Ectodermal cell (in vitro differentiated cells): ENCODE data around the gene THOC2.
"Not testable (repeated sequence)": the region's sequence is repeated elsewhere in the genome, so short reads cannot be mapped to it uniquely, and the experiment has no call there.

Source experiments
- H3K27ac ChIP-seq: 2 replicates; pipeline ENCODE4 v1.7.0; 2013; ENCODE audit warnings: mild to moderate bottlenecking, low read depth, low read length; ENCODE audit not compliant: insufficient read depth, poor library complexity, severe bottlenecking
- H3K27me3 ChIP-seq: 2 replicates; pipeline ENCODE4 v1.7.0; 2013; ENCODE audit warnings: mild to moderate bottlenecking, low read length; ENCODE audit not compliant: insufficient read depth, control insufficient read depth, poor library complexity, severe bottlenecking
- H3K36me3 ChIP-seq: one replicate; pipeline ENCODE4 v1.7.0; 2013; ENCODE audit warnings: low read length; ENCODE audit not compliant: control insufficient read depth, insufficient read depth
- H3K4me1 ChIP-seq: one replicate; pipeline ENCODE4 v1.7.0; 2013; ENCODE audit warnings: low read length; ENCODE audit not compliant: control insufficient read depth, insufficient read depth
- H3K4me3 ChIP-seq: 2 replicates; pipeline ENCODE4 v1.7.0; 2013; ENCODE audit warnings: low read depth, low read length, control low read depth; ENCODE audit not compliant: insufficient read depth
- H3K9me3 ChIP-seq: 2 replicates; pipeline ENCODE4 v1.7.0; 2013; ENCODE audit warnings: mild to moderate bottlenecking, low read length, moderate library complexity; ENCODE audit not compliant: control insufficient read depth
- WGBS, 2 experiments: methylation state at CpG; one replicate each; pipeline ENCODE4 v1.1.7; 2013; ENCODE audit warnings: missing lambda C conversion rate in 2 of 2; 5-methylcytosine and 5-hydroxymethylcytosine counted together

THOC2 gene

DNA sequence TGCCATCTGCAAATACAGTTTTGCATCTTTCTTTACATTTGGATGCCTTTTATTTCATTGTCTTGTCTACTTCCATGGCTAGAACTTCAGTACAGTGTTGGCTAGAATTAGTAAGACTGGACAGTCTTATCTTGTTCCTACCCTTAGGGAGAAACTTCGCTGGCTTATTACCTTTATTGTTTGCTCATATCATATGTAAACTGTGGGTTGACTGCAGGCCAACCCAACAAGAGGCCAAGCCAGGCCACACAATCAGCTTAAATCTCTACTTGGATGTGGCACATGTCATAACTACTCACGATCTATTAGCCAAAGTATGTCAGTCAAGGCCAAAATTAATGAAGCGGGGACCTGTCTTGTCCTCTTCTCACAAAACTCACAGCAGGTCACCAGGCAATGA lies 144.1 kb downstream of the THOC2 start:
- Histone ChIP-seq H3K4me1 (no peaks in the 10 kb centered on the region), H3K27ac (no peak overlapping the region), H3K9me3 (no peaks in the 10 kb centered on the region), H3K4me3 (no peak overlapping the region), H3K36me3 (no peaks in the 10 kb centered on the region), H3K27me3 (no peaks in the 10 kb centered on the region)
- 95 to 97% methylated on average over 2 to 3 of the region's 3 CpGs for WGBS, 2 experiments

DNA sequence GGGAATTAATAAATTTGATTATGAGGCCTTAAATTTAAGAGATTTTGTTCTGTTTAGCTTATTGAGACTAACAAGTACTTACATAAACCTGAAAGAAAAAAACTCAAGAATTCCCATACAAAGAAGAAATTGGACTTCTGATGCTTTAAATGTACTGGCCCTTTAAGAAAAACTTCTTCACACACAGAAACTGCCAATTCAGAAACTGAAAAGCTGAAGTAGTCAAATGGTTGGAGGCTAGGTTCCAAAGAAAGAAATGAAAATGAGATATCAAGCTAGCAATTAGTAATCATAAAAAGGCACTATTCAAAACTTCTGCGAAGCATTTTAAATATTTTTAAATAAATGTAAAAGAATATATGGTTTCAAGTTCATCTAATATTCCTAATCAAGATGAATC lies 151.3 kb downstream of the THOC2 start:
- H3K27ac ChIP-seq = no peak overlapping the region
- H3K27me3 ChIP-seq = no peaks in the 10 kb centered on the region
- H3K9me3 ChIP-seq = no peaks in the 10 kb centered on the region
- H3K36me3 ChIP-seq = no peaks in the 10 kb centered on the region
- H3K4me3 ChIP-seq = no peak overlapping the region
- no CpG with 5 or more reads among the region's 1 CpG for WGBS, 2 experiments
- H3K4me1 ChIP-seq = no peaks in the 10 kb centered on the region

DNA sequence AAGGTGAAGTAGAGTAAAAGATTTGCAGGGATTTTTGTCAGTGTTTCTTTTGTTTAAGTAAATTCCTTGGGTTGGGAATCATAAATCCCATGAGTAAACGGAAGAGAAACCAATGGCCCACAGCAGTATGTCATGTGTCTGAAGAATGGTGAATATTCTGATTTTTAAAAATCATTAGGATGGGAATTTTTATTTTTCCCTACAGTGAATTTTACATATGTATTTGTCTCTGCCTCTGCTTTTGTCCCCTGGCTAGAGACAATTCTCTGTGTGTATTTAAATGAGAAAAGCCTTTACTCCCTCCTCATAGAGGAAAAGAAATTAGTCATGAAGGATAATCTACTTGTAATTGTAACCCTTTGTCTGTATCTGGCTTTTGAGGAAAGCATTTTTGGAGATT lies 152.1 kb downstream of the THOC2 start:
- no peaks in the 10 kb centered on the region for H3K27me3 ChIP-seq
- no peak overlapping the region for H3K4me3 ChIP-seq
- H3K4me1 ChIP-seq = no peaks in the 10 kb centered on the region
- H3K27ac ChIP-seq = no peak overlapping the region
- WGBS, 2 experiments = 30 to 42% methylated on average over 1 of the region's 1 CpG
- no peaks in the 10 kb centered on the region for H3K36me3 ChIP-seq
- no peaks in the 10 kb centered on the region for H3K9me3 ChIP-seq

DNA sequence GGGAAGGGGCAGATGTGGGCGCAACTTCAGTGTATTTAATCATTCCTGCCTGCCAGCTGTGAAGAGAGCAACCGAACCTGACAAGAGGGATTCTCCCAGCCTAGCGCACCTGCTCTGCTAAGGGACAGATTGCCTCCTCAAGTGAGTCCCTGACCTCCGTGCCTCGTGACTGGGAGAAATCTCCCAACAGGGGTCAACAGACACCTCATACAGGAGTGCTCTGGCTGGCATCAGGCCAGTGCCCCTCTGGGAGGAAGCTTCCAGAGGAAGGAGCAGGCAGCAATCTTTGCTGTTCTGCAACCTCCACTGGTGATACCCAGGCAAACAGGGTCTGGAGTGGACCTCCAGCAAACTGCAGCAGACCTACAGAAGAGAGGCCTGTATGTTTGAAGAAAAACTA lies 158.8 kb downstream of the THOC2 start:
- not testable (repeated sequence) for H3K4me3 ChIP-seq, H3K27me3 ChIP-seq, H3K4me1 ChIP-seq, H3K9me3 ChIP-seq, H3K27ac ChIP-seq, H3K36me3 ChIP-seq
- 90 to 96% methylated on average over 5 of the region's 5 CpGs for WGBS, 2 experiments

DNA sequence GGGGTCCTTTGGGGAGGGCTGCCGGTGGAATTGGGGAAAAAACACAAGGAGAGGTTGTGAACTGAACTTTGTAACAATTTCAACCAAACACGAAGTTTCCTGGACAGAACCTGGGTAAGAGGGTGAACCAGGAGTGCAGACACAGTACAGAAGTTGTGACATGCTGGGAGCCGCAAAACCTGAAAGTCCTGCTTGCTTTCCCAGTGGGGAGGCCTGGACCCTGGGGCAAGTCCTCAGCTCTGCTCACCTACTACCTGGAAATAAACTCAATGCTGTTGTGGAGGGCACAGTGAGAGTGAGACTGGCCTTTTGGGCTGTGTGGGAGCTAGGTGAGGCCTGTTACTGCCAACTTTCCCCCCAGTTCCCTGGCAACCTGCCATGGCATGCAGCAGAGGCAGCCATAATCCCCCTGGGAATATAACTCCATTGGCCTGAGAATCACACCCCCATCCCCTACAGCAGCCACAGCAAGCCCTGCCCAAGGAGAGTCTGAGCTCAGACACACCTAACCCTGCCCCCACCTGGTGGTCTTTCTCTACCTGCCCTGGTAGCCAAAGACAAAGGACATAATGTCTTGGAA lies 162.8 kb downstream of the THOC2 start:
- Histone ChIP-seq H3K9me3 (no peaks in the 10 kb centered on the region), H3K27me3 (no peaks in the 10 kb centered on the region), H3K27ac (no peak overlapping the region), H3K4me1 (no peaks in the 10 kb centered on the region), H3K36me3 (no peaks in the 10 kb centered on the region), H3K4me3 (no peak overlapping the region)
- WGBS, 2 experiments = 90 to 95% methylated on average over 3 of the region's 3 CpGs

DNA sequence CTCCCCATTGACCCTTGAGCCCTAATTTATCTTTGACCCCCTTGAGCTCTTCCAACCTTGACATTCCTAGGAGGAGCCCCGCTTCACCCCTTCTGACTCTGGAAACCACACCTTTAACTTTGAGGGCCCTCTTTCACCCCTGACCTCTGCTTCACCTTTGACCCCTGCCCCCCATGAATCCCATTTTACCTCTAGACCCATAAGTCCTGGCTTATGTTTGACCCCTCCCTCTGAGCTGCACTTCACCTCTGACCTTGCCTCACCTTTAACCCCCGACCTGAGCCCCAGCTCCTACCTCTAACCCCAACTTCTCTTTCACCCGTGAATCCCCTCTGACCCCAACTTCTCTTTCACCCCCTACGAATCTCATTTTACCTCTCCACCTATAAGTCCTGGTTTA lies 169.7 kb downstream of the THOC2 start:
- H3K9me3 ChIP-seq = no peaks in the 10 kb centered on the region
- 88 to 92% methylated on average over 4 of the region's 4 CpGs for WGBS, 2 experiments
- H3K4me1 ChIP-seq = no peaks in the 10 kb centered on the region
- H3K27ac ChIP-seq = no peak overlapping the region
- no peaks in the 10 kb centered on the region for H3K36me3 ChIP-seq
- H3K4me3 ChIP-seq = no peak overlapping the region
- no peaks in the 10 kb centered on the region for H3K27me3 ChIP-seq

DNA sequence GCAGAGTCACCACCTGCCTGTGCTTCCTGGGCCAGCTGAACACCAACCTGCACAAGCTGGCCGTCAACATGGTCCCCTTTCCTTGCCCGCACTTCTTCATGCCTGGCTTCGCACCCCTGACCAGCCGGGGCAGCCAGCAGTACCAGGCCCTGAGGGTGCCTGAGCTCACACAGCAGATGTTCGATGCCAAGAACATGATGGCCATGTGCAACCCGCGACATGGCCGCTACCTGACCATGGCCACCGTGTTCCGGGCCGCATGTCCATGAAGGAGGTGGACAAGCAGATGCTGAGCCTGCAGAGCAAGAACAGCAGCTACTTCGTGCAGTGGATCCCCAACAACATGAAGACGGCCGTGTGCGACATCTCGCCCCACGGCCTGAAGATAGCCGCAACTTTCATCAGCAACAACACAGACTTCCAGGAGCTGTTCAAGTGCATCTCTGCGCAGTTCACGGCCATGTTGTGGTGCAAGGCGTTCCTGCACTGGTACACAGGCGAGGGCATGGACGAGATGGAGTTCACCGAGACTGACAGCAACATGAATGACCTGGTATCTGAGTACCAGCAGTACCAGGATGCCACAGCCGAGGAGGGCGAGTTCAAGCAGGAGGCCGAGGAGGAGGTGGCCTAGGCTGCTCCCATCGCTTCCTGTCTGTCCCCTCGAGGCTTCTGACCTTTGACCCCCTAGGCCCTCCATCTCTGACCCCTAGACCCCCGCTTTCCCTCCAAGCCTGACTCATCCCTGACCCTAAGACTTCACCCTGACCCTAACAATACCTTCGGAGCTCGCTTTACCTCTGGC lies 170.3 kb downstream of the THOC2 start:
- WGBS, 2 experiments = 95 to 96% methylated on average over 32 of the region's 32 CpGs
- Histone ChIP-seq H3K36me3 (no peaks in the 10 kb centered on the region), H3K4me1 (no peaks in the 10 kb centered on the region), H3K27ac (no peak overlapping the region), H3K4me3 (no peak overlapping the region), H3K27me3 (no peaks in the 10 kb centered on the region), H3K9me3 (no peaks in the 10 kb centered on the region)

DNA sequence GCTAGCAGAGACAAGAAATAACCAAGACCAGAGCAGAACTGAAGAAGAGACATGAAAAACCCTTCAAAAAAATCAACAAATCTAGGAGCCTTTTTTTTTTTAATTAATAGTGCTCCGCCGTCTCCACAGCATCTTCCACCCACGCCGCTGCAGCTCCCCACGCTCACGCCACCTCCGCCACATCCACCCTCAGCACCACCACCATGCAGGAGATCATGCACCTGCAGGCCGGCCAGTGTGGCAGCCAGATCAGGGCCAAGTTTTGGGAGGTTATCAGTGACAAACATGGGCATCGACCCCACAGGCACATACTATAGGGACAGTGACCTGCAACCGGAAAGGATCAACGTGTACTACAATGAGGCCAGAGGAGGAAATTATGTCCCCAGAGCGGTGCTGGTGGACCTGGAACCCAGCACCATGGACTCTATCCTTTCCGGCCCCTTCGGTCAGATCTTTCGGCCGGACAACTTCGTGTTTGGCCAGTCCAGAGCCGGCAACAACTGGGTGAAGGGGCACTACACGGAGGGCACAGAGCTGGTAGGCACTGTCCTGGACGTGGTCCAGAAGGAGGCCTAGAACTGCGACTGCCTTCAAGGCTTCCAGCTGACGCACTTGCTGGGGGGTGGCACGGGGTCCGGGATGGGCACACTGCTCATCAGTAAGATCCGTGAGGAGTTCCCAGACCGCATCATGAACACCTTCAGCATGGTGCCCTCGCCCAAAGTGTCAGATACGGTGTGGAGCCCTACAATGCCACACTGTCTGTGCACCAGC lies 171.2 kb downstream of the THOC2 start:
- no peak overlapping the region for H3K4me3 ChIP-seq
- no peak overlapping the region for H3K27ac ChIP-seq
- no peaks in the 10 kb centered on the region for H3K36me3 ChIP-seq
- WGBS, 2 experiments = 95 to 96% methylated on average over 28 of the region's 28 CpGs
- no peaks in the 10 kb centered on the region for H3K4me1 ChIP-seq
- no peaks in the 10 kb centered on the region for H3K9me3 ChIP-seq
- no peaks in the 10 kb centered on the region for H3K27me3 ChIP-seq

DNA sequence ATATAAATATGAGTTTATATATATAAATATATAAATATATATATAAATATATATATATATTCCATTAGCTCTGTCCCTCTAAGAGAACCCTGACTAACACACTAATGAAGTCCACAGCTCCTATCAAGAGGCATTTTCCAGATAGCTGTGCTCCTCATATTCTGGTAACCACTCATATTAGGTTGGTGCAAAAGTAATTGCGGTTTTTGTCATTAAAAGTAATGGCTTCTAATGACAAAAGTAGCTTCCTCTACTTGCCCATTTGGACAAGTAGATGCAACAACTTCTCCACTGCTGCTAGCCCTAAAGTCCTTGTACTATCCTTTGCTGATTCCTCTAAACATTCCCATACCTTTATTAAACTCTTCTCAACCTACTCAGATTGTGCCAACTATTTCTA lies 182.0 kb downstream of the THOC2 start:
- H3K4me1 ChIP-seq = no peaks in the 10 kb centered on the region
- no peaks in the 10 kb centered on the region for H3K9me3 ChIP-seq
- 100% methylated on average over 1 of the region's 1 CpG for WGBS, 2 experiments
- H3K27ac ChIP-seq = no peak overlapping the region
- H3K36me3 ChIP-seq = no peaks in the 10 kb centered on the region
- no peak overlapping the region for H3K4me3 ChIP-seq
- H3K27me3 ChIP-seq = no peaks in the 10 kb centered on the region
